Upper lobe of left lung (tissue), 4 donors: ENCODE measurements around the gene SFMBT1.

ENCODE experiments used
- POLR2A ChIP-seq, 4 donors: fragments of 450-650 bp; IDR thresholded peaks; one replicate each; pipeline ENCODE4 v1.5.1; 2016 to 2017; ENCODE audit warnings: antibody characterized with exemption in 4 of 4, mild to moderate bottlenecking in 2 of 4
- POLR2AphosphoS5 ChIP-seq, 2 donors: sonication (generic); formaldehyde crosslinking; IDR thresholded peaks; one replicate each; pipeline ENCODE4 v1.5.1; 2017; ENCODE audit warnings: antibody characterized with exemption in 2 of 2

DNA sequence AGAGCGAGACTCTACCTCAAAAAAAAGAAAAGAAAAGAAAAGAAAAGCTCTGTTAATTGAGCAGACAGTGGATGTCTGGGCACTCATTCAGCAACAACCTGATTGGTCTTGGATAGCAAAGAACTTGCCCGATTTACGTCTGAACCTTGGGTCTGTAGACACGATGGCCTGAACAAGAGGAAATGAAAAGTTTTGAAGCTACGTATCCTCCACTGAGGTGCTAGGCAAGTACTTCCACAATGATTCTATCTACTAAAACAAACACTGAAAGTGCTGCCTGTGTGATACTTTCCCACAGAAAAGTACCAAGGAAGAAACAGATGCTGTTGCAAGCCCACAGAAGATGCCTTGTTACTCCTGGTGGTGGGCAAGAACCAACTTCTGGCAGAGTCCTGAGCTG, 189.2 kb downstream of the SFMBT1 start:
- TF ChIP-seq POLR2AphosphoS5 (IDR thresholded peaks at IDR 0.05), result no peak
- no peak for TF ChIP-seq POLR2A (IDR thresholded peaks at IDR 0.05)
